ENCODE data around the gene C2orf72. TPM values are rescaled to one million over a fixed set of nuclear protein-coding genes. Genes with fewer than 3 reads are reported as not detected.

C2orf72 gene
- polyA plus RNA-seq, 1 experiment = not detected

DNA sequence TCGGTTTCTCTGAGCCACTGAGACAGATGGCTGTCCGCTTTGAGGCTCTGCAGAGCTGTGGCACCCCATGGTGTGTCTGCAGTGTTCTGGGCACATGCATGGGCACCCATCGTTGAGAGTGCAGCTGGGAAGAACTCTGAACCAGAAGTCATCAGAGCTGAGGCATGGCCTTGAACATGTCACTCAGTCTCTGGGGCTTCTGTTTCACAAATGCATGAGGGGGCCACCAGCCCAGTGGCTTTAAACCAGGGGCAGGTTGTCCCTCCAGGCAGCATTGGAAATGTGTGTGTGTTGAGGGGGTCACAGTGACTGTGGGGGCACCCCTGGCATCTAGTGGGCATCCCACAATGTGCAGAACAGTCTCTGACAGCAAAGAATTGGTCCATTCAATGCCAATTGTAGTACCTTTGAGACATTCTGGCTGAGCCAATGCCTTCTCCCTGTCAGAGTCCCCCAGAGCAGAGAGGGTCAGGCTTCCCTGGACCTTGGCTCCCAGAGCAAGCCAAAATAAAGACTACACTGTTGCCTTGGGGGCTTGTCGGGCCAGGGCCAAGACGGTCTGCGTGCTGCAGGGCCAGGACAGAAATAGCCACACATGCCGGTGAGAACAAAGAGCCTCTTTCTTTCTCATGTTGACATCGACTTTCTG lies 10.1 kb downstream of the C2orf72 start:
- ChIA-PET CTCF (no interaction called here), POLR2A (no interaction called here)
- no peak overlapping the region for H3K4me3 ChIP-seq (ENCODE audit: low read depth, low read length)
- no peak for DNase-seq (ENCODE audit: low read depth, low spot score)
- no peak overlapping the region for H3K27ac ChIP-seq (ENCODE audit: low read depth, low read length)
- TF ChIP-seq, protein P1, sequence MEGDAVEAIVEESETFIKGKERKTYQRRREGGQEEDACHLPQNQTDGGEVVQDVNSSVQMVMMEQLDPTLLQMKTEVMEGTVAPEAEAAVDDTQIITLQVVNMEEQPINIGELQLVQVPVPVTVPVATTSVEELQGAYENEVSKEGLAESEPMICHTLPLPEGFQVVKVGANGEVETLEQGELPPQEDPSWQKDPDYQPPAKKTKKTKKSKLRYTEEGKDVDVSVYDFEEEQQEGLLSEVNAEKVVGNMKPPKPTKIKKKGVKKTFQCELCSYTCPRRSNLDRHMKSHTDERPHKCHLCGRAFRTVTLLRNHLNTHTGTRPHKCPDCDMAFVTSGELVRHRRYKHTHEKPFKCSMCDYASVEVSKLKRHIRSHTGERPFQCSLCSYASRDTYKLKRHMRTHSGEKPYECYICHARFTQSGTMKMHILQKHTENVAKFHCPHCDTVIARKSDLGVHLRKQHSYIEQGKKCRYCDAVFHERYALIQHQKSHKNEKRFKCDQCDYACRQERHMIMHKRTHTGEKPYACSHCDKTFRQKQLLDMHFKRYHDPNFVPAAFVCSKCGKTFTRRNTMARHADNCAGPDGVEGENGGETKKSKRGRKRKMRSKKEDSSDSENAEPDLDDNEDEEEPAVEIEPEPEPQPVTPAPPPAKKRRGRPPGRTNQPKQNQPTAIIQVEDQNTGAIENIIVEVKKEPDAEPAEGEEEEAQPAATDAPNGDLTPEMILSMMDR (IDR thresholded peaks at IDR 0.05; ENCODE audit: low read depth, low read length) = no peak
- H3K9me3 ChIP-seq (ENCODE audit: control insufficient read depth, insufficient read depth, low read length) = no peaks in the 10 kb centered on the region
- H3K27me3 ChIP-seq (ENCODE audit: control insufficient read depth, insufficient read depth, low read length) = peaks cover 34% of the 10 kb centered on the region

- ChIA-PET POLR2A (no interaction called here), CTCF (interaction anchor here (0.8 kb wide), 1 partner anchor 224 kb away, joined by 4 read pairs; no protein-coding TSS in a partner anchor)
- no peak overlapping the region for H3K4me3 ChIP-seq (ENCODE audit: low read depth, low read length)
- H3K27ac ChIP-seq (ENCODE audit: low read depth, low read length) = no peak overlapping the region
- no peaks in the 10 kb centered on the region; the same call in 1 of the 2 replicates for H3K9me3 ChIP-seq (ENCODE audit: control insufficient read depth, insufficient read depth, low read length)
- TF ChIP-seq, protein P1 (IDR thresholded peaks at IDR 0.05; ENCODE audit: low read depth, low read length) = no peak
- DNase-seq (ENCODE audit: low read depth, low spot score) = no peak
- peaks cover 31% of the 10 kb centered on the region for H3K27me3 ChIP-seq (ENCODE audit: control insufficient read depth, insufficient read depth, low read length)
Observed at GRCh38 chr2:231047923-231048915, 10.9 kb downstream of the C2orf72 start.

- TF ChIP-seq, protein P1 (IDR thresholded peaks at IDR 0.05; ENCODE audit: low read depth, low read length) = no peak
- CTCF ChIA-PET = interaction anchor here (0.8 to 1.3 kb wide), 4 partner anchors 60 to 225 kb away, joined by 3 to 4 read pairs (median 3); no protein-coding TSS in a partner anchor
- H3K4me3 ChIP-seq (ENCODE audit: low read depth, low read length) = no peak overlapping the region
- H3K27me3 ChIP-seq (ENCODE audit: control insufficient read depth, insufficient read depth, low read length) = peaks cover 31% of the 10 kb centered on the region
- H3K27ac ChIP-seq (ENCODE audit: low read depth, low read length) = no peak overlapping the region
- no peaks in the 10 kb centered on the region; the same call in 1 of the 2 replicates for H3K9me3 ChIP-seq (ENCODE audit: control insufficient read depth, insufficient read depth, low read length)
- POLR2A ChIA-PET = no interaction called here
- DNase-seq (ENCODE audit: low read depth, low spot score) = no peak
Observed at GRCh38 chr2:231049286-231050017, 12.1 kb downstream of the C2orf72 start.

GRCh38 chr2:231050018-231050901 lies 12.9 kb downstream of the C2orf72 start:
- CTCF ChIA-PET = interaction anchor here (0.5 to 3.4 kb wide), 7 partner anchors 9 to 253 kb away, joined by 3 to 21 read pairs (median 4); no protein-coding TSS in a partner anchor

More at GRCh38 chr2:231050018-231050901, 12.9 kb downstream of the C2orf72 start:
- Histone ChIP-seq H3K4me3 (ENCODE audit: low read depth, low read length) (no peak overlapping the region), H3K27ac (ENCODE audit: low read depth, low read length) (no peak overlapping the region), H3K9me3 (ENCODE audit: control insufficient read depth, insufficient read depth, low read length) (no peaks in the 10 kb centered on the region; the same call in 1 of the 2 replicates), H3K27me3 (ENCODE audit: control insufficient read depth, insufficient read depth, low read length) (peaks cover 31% of the 10 kb centered on the region)
- POLR2A ChIA-PET = interaction anchor here (0.6 kb wide), 1 partner anchor 883 kb away, joined by 3 read pairs; no protein-coding TSS in a partner anchor
- TF ChIP-seq, protein P1 (IDR thresholded peaks at IDR 0.05; ENCODE audit: low read depth, low read length) = no peak
- DNase-seq (ENCODE audit: low read depth, low spot score) = no peak

Measured in AG04450 (cell line).